ENCODE results near the gene PPP1R27.

DNA sequence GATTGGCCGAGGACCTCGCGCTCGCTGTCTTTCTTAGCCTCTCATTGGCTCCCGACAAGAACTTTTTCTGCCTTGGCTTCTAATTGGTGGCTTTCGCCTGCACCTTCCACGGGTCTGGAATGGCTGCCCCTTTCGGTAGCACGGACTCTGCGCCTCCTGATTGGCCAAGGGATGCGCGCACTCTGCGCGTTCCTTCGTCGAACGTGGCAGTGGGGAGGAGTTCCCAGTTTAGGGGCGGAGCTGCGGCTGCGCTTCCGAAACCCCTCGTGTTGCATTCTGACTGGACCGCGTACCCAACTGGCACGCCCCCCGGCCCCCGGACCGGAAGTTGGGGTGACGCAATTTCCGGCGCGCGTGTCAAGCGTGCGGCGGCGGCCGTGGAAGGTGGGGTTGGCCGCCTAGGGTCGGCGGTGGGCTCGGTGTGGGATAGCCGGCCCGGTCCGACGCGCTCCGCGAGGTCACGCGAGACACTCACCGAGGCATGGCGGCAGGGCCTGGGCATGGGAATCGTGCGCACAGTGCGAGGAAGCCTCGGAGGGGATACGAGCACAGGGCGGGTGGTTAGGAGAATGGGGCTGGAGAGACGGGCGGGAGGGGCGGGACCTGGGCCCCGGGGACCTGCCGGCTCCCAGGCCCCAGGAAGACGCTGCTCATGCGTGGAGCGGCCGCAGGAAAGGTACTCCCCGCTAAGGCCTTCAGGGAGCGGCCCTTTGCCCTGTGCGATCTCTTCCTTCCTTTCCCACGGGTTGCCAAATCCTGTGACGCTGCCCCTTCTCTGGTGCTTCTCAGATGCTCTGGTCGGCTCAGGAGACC is 26.1 kb upstream of the PPP1R27 start:
- TF ChIP-seq POLR2A (IDR thresholded peaks at IDR 0.05; ENCODE audit: low read length) (peak; percentile 98), RFX5 (IDR thresholded peaks at IDR 0.05) (peak; percentile 84), HDAC2 (IDR thresholded peaks at IDR 0.05) (no peak)
- TF ChIP-seq, protein P1, sequence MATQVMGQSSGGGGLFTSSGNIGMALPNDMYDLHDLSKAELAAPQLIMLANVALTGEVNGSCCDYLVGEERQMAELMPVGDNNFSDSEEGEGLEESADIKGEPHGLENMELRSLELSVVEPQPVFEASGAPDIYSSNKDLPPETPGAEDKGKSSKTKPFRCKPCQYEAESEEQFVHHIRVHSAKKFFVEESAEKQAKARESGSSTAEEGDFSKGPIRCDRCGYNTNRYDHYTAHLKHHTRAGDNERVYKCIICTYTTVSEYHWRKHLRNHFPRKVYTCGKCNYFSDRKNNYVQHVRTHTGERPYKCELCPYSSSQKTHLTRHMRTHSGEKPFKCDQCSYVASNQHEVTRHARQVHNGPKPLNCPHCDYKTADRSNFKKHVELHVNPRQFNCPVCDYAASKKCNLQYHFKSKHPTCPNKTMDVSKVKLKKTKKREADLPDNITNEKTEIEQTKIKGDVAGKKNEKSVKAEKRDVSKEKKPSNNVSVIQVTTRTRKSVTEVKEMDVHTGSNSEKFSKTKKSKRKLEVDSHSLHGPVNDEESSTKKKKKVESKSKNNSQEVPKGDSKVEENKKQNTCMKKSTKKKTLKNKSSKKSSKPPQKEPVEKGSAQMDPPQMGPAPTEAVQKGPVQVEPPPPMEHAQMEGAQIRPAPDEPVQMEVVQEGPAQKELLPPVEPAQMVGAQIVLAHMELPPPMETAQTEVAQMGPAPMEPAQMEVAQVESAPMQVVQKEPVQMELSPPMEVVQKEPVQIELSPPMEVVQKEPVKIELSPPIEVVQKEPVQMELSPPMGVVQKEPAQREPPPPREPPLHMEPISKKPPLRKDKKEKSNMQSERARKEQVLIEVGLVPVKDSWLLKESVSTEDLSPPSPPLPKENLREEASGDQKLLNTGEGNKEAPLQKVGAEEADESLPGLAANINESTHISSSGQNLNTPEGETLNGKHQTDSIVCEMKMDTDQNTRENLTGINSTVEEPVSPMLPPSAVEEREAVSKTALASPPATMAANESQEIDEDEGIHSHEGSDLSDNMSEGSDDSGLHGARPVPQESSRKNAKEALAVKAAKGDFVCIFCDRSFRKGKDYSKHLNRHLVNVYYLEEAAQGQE (IDR thresholded peaks at IDR 0.05), result no peak
- TF ChIP-seq, protein P2, sequence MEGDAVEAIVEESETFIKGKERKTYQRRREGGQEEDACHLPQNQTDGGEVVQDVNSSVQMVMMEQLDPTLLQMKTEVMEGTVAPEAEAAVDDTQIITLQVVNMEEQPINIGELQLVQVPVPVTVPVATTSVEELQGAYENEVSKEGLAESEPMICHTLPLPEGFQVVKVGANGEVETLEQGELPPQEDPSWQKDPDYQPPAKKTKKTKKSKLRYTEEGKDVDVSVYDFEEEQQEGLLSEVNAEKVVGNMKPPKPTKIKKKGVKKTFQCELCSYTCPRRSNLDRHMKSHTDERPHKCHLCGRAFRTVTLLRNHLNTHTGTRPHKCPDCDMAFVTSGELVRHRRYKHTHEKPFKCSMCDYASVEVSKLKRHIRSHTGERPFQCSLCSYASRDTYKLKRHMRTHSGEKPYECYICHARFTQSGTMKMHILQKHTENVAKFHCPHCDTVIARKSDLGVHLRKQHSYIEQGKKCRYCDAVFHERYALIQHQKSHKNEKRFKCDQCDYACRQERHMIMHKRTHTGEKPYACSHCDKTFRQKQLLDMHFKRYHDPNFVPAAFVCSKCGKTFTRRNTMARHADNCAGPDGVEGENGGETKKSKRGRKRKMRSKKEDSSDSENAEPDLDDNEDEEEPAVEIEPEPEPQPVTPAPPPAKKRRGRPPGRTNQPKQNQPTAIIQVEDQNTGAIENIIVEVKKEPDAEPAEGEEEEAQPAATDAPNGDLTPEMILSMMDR (IDR thresholded peaks at IDR 0.05), result no peak

Measured in A549 (cell line).